HEK293 (cell line): ENCODE results near the gene FGL2.
"Not testable (repeated sequence)": the region's sequence is repeated elsewhere in the genome, so short reads cannot be mapped to it uniquely, and the experiment has no call there.

Experiments
- ATF2 ChIP-seq: fragments of 450-650 bp; formaldehyde crosslinking; IDR thresholded peaks from 2 replicates; pipeline ENCODE4 v1.5.1; 2016; ENCODE audit warnings: missing biosample characterization, missing genetic modification characterization, low read depth
- CTCF ChIP-seq: fragments of 450-650 bp; formaldehyde crosslinking; IDR thresholded peaks from 2 replicates; pipeline ENCODE4 v1.5.1; 2016; ENCODE audit warnings: missing biosample characterization, missing genetic modification characterization
- GLI2 ChIP-seq: fragments of 450-650 bp; formaldehyde crosslinking; IDR thresholded peaks from 2 replicates; pipeline ENCODE4; 2017; ENCODE audit warnings: missing biosample characterization, missing genetic modification characterization, low read depth, borderline replicate concordance
- SP2 ChIP-seq: fragments of 450-650 bp; formaldehyde crosslinking; IDR thresholded peaks from 2 replicates; pipeline ENCODE4 v1.5.1; 2016; ENCODE audit warnings: missing biosample characterization, missing genetic modification characterization
- ZBTB1 ChIP-seq: fragments of 450-650 bp; formaldehyde crosslinking; IDR thresholded peaks from 2 replicates; pipeline ENCODE4 v1.5.1; 2016; ENCODE audit warnings: missing biosample characterization, missing genetic modification characterization
- ZFHX2 ChIP-seq: fragments of 450-650 bp; formaldehyde crosslinking; conservative IDR thresholded peaks from 2 replicates; pipeline ENCODE4 v1.5.1; 2016; ENCODE audit warnings: missing biosample characterization, missing genetic modification characterization
- ZNF114 ChIP-seq: fragments of 450-650 bp; formaldehyde crosslinking; IDR thresholded peaks from 2 replicates; pipeline ENCODE4 v1.5.0; 2017; ENCODE audit warnings: missing biosample characterization, missing genetic modification characterization
- ZNF2 ChIP-seq: fragments of 450-650 bp; formaldehyde crosslinking; IDR thresholded peaks from 2 replicates; pipeline ENCODE4 v1.5.1; 2016; ENCODE audit warnings: missing biosample characterization, missing genetic modification characterization
- ZNF274 ChIP-seq, 2 experiments: fragments of 200-500 bp in 1 of 2; fragments of 450-650 bp in 1 of 2; sonication (Bioruptor generic) in 1 of 2; formaldehyde crosslinking in 1 of 2; IDR thresholded peaks; 2 replicates each; pipeline versions ENCODE4 v1.5.1 to v1.6.1; 2014 to 2016; ENCODE audit warnings: borderline replicate concordance in 1 of 2, inconsistent platforms in 1 of 2, low read length in 1 of 2, missing biosample characterization in 1 of 2, missing genetic modification characterization in 1 of 2
- ZNF280D ChIP-seq: fragments of 450-650 bp; formaldehyde crosslinking; IDR thresholded peaks from 2 replicates; pipeline ENCODE4 v1.5.1; 2016; ENCODE audit warnings: missing biosample characterization, missing genetic modification characterization
- ZNF530 ChIP-seq: fragments of 450-650 bp; formaldehyde crosslinking; IDR thresholded peaks from 2 replicates; pipeline ENCODE4 v1.5.1; 2016; ENCODE audit warnings: low read depth, missing biosample characterization, missing genetic modification characterization
- ZNF707 ChIP-seq: fragments of 450-650 bp; formaldehyde crosslinking; IDR thresholded peaks from 2 replicates; pipeline ENCODE4 v1.5.1; 2016; ENCODE audit warnings: missing biosample characterization, missing genetic modification characterization
- ZSCAN30 ChIP-seq: fragments of 450-650 bp; IDR thresholded peaks from 2 replicates; pipeline ENCODE4 v1.5.1; 2018; ENCODE audit warnings: missing biosample characterization, mild to moderate bottlenecking, missing genetic modification characterization, moderate library complexity

- not testable (repeated sequence) for TF ChIP-seq SP2 (tag by site-specific recombination); CTCF; ZNF274 (IDR thresholded peaks at IDR 0.05; ENCODE audit: low read length); ZNF274 (tag by site-specific recombination; IDR thresholded peaks at IDR 0.05; ENCODE audit: borderline replicate concordance); ZNF2 (tag by site-specific recombination); ZBTB1 (tag by site-specific recombination); ZSCAN30 (tag by site-specific recombination); ZNF114 (tag by site-specific recombination); ZFHX2 (tag by site-specific recombination); ZNF530 (tag by site-specific recombination); ATF2 (tag by site-specific recombination); ZNF280D (tag by site-specific recombination); GLI2 (tag by site-specific recombination); ZNF707
Measured at GRCh38 chr7:77178024-77178423, 21.6 kb downstream of the FGL2 start.
